Forelimb muscle (tissue), 1 donor: ENCODE results near the gene ATRNL1. TPM values are rescaled to one million over a fixed set of nuclear protein-coding genes. Genes with fewer than 3 reads are reported as not detected.

Experiments
- DNase-seq: peaks from one replicate; pipeline ENCODE4 v3.0.0-alpha.2; 2013; ENCODE audit warnings: low read depth
- polyA plus RNA-seq: library from polyadenylated mRNA; unstranded; fragments of 120-200 nt; gene quantifications from one replicate; pipeline ENCODE4 v1.2.1, GENCODE V29; 2013; ENCODE audit not compliant: insufficient read length

Gene ATRNL1
- polyA plus RNA-seq, 1 donor = 0.71 TPM

GRCh38 chr10:115977855-115978254 lies 884.7 kb downstream of the ATRNL1 start:
- DNase-seq = no peak

GRCh38 chr10:115979576-115979975 lies 886.4 kb downstream of the ATRNL1 start:
- no peak for DNase-seq

DNA sequence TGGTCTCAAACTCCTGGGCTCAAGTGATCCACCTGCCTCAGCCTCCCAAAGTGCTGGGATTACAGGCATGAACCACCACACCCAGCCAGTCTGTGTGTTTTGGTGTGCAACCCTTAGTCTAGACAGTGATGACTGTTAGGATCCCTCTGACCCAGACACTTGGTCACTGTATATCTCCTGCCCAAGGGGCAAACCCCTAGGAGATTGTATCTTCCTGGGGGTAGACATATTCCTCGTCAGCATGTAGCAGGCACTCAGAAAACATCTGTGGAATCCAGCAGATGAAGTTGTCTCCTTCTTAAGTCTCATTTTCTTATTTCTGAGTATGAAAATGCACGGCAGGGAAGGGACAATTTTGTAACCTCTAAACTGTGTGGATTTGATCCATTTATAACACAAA lies 887.3 kb downstream of the ATRNL1 start:
- no peak for DNase-seq

DNA sequence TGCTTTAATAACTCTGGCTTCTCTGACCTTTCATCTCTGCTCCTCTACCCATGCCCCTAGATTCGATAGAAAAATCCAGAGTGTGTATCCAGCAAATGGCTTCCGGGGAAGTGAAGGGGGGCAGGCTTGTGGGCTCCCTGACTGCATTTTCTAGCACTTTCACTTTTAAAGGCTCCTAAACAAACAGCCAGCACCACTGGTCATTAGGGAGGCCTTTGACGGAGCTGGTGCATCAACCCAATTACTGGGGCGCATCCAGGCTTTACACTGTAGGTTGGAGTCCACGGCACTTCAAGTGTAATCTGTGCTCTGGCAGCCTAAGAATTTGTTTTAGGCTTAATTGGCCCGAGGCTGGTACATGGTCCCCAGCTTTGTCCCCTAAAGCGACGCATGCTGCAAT lies 887.9 kb downstream of the ATRNL1 start:
- DNase-seq = no peak

DNA sequence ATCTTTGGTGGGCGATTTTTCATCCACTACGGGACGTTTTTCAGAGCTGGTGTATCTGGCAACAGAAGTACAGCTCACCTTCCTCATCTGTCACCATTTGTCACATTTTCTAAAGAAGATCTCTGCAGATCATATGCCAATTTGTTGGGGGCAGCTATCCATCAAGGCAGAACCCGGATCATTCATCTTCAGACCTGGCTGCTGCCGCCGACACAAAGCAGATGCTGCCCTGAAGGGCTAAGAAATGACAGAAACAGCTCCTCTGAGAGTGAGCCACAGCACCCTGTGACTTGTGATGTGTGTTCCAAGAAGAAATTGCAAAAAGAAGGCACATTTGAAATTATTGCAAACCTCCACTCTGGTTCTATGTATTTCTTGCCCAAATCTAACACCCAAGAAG lies 888.9 kb downstream of the ATRNL1 start:
- no peak for DNase-seq

GRCh38 chr10:115982526-115982925 lies 889.4 kb downstream of the ATRNL1 start:
- DNase-seq = no peak

DNA sequence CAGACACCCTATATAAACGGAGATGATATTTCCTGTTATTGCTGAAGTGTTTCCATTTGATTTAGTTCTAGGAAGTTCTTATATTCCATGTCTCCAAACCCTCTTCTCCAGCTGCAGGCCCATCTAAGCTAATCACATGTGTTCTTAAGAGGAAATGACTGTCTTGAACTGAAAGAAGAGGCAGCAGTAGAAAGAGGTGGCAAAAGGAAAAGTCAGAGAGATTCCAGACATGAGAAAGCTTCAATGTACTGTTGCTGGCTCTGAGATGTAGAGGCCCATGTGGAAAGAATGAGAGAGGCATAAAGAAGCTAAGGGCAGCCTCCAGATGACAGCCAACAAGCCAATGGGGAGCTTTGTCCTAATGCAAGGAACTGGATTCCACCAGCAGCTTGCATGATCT lies 892.6 kb downstream of the ATRNL1 start:
- no peak for DNase-seq

GRCh38 chr10:115988380-115988779 lies 895.2 kb downstream of the ATRNL1 start:
- DNase-seq = no peak

DNA sequence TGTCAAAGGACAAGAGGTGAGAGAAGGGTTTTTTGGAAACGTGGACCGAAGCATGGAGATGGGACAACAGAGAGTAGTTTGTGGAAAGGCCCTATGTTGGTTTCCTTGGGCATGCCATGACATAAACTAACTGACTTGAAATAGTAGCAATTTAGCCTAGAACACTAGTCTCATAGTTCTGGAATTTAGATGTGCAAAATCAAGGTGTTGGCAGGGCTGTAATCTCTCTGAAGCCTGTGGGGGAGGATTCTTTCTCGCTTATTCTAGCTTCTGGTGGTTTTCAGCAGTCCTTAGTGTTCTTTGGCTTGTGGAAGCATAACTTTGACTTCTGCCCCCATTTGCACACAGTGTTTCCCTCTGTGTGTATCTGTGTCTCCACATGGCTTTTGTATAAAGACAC lies 896.5 kb downstream of the ATRNL1 start:
- DNase-seq = no peak

DNA sequence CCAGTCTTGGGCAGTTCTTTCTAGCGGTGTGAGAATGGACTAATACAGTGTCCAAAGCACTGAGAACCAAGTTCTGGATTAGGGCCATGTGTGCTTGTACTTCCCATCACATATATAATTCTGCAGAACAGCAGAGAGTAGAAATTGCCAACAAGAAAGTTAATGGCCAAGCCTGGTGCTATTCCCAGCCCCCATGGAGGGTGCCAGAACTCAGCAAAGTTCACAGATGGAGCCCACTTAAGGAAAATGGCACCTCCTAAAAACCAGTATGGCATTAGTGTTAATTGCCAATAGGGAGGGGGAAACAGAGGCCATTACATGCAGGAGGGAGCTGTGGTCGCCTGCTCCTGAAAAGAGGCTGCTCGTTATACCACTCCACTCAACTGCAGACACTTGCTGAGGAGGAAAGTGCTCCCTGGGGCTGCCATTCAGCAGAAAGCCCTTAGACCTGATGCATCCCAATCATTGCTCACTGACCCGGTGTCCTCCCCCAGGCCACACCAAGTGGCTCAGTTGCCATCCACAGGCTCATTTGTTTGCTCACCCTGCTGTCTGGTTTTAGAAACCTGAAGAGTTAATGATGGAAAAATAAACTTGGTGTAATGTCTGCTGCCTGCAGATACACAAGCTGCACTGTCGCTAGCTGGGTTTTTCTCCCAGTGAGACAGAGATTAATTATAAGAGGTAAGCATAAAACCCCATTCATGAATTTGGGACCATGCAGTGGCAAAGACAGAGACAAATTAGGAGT lies 899.2 kb downstream of the ATRNL1 start:
- no peak for DNase-seq

DNA sequence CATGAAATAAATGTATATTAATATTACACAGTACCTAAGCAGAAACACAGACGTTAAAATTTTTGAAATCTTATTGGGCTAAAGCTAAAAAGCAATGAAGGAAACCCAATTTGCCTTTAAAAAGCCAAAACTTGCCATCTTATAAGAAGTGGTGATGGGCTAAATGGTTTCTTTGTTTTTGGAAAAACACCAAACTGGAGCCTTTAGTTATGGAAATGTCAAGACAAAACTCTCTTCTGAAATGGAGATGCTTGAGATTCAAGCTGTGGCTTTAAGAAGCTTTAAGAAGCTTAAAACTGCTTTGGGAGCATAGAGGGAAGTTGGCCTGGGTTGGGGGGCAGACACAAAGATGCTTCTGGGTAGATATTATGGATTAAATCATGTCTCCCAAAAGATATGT lies 902.9 kb downstream of the ATRNL1 start:
- no peak for DNase-seq

DNA sequence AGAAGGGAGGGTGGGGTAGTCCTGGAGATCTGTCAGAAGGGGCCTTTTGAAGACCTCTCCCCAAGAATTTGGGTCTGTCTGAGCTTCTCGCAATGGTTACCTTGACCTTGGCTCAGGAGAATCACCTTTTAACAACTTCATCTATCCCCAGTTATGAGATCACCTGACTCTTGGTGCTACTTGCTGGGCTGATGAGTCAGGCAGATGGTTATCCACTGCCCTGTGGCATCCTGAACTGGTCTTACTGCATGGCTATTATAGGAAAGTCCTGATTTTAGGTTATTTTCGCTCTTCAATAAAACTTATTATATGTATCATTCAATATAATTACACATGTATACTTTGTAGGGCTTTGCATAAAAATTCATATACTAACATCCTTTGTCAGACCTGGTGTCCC lies 905.1 kb downstream of the ATRNL1 start:
- DNase-seq = no peak

Other genes starting within 250 kb of the ATRNL1 start
- 18.9 TPM for gene TRUB1, start 155.2 kb upstream of the ATRNL1 start, polyA plus RNA-seq